HL-60 (cell line): Measurements from ENCODE around the gene ZFP36.

Source experiments
- CTCF ChIP-seq: IDR thresholded peaks from one replicate; pipeline ENCODE4 v1.5.1; 2011; ENCODE audit warnings: low read length, control low read depth, inconsistent platforms; ENCODE audit not compliant: insufficient read depth
- POLR2AphosphoS5 ChIP-seq: IDR thresholded peaks from 2 replicates; pipeline ENCODE4 v1.6.1; 2012; ENCODE audit warnings: low read depth
- TF ChIP-seq, protein P1 (sequence below): IDR thresholded peaks from 2 replicates; pipeline ENCODE4 v1.6.1; 2012; ENCODE audit warnings: low read depth; ENCODE audit not compliant: insufficient replicate concordance

DNA sequence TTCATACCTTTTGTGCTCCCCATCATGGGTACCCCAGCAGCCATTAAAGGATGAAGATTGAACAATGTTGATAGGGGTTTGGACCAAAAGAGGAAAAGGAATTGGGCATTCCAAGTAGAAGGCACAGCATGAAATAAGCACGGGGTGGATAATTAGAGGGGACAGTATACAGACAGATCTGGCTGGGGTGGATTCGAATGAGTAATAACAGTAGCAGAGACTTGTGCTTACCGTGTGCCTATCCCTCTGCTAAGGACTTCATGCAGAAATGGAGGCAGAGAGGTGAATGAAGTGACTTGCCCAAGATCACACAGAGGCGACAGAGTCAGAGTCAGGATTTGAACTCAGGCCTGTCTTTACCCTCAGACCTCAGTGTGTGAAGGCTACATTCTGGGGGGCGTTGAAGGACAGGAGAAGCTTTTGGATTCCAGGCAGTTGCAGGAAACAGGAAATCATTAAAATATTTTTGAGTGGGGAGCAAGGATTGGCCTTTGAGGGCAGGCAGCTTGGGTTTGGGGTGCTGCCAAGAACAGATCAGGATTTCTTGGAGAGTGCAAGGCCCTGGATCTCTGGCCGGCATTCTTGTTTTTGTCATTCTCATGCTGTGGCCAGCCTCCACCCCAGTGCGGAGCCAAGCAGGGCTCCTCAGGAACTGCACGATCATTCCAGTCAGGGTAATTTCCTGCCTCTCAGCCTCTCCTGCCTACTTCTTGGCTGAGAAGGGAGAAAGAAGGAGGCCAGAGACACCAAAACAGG, 34.4 kb upstream of the ZFP36 start:
- TF ChIP-seq CTCF (no peak), POLR2AphosphoS5 (no peak)
- TF ChIP-seq, protein P1, sequence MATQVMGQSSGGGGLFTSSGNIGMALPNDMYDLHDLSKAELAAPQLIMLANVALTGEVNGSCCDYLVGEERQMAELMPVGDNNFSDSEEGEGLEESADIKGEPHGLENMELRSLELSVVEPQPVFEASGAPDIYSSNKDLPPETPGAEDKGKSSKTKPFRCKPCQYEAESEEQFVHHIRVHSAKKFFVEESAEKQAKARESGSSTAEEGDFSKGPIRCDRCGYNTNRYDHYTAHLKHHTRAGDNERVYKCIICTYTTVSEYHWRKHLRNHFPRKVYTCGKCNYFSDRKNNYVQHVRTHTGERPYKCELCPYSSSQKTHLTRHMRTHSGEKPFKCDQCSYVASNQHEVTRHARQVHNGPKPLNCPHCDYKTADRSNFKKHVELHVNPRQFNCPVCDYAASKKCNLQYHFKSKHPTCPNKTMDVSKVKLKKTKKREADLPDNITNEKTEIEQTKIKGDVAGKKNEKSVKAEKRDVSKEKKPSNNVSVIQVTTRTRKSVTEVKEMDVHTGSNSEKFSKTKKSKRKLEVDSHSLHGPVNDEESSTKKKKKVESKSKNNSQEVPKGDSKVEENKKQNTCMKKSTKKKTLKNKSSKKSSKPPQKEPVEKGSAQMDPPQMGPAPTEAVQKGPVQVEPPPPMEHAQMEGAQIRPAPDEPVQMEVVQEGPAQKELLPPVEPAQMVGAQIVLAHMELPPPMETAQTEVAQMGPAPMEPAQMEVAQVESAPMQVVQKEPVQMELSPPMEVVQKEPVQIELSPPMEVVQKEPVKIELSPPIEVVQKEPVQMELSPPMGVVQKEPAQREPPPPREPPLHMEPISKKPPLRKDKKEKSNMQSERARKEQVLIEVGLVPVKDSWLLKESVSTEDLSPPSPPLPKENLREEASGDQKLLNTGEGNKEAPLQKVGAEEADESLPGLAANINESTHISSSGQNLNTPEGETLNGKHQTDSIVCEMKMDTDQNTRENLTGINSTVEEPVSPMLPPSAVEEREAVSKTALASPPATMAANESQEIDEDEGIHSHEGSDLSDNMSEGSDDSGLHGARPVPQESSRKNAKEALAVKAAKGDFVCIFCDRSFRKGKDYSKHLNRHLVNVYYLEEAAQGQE, result no peak
